Measurements from ENCODE around the gene NAMPT.

The NAMPT gene

GRCh38 chr7:106201164-106201563 lies 83.6 kb downstream of the NAMPT start:
- no peak for TF ChIP-seq EZH2phosphoT487 (IDR thresholded peaks at IDR 0.05; ENCODE audit: borderline replicate concordance)
- TF ChIP-seq, protein P1, sequence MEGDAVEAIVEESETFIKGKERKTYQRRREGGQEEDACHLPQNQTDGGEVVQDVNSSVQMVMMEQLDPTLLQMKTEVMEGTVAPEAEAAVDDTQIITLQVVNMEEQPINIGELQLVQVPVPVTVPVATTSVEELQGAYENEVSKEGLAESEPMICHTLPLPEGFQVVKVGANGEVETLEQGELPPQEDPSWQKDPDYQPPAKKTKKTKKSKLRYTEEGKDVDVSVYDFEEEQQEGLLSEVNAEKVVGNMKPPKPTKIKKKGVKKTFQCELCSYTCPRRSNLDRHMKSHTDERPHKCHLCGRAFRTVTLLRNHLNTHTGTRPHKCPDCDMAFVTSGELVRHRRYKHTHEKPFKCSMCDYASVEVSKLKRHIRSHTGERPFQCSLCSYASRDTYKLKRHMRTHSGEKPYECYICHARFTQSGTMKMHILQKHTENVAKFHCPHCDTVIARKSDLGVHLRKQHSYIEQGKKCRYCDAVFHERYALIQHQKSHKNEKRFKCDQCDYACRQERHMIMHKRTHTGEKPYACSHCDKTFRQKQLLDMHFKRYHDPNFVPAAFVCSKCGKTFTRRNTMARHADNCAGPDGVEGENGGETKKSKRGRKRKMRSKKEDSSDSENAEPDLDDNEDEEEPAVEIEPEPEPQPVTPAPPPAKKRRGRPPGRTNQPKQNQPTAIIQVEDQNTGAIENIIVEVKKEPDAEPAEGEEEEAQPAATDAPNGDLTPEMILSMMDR (conservative IDR thresholded peaks at IDR 0.05; ENCODE audit: low read length): no peak
- H3K4me1 ChIP-seq (ENCODE audit: insufficient read depth, low read length, poor library complexity, severe bottlenecking): no peaks in the 10 kb centered on the region
- no peak overlapping the region for H3K4me2 ChIP-seq (ENCODE audit: low read depth, low read length, poor library complexity, severe bottlenecking)
- H3K79me2 ChIP-seq (ENCODE audit: insufficient read depth, low read length): no peaks in the 10 kb centered on the region
- no peak overlapping the region for H3K9ac ChIP-seq (ENCODE audit: low read depth, low read length, poor library complexity, severe bottlenecking)
- no peak overlapping the region for H2AFZ ChIP-seq (ENCODE audit: low read length)
- no peaks in the 10 kb centered on the region for H3K9me3 ChIP-seq (ENCODE audit: insufficient read depth, low read depth, low read length)
- H3K36me3 ChIP-seq (ENCODE audit: insufficient read depth, low read length): no peaks in the 10 kb centered on the region
- H3F3A ChIP-seq (ENCODE audit: low read depth): no peaks in the 10 kb centered on the region
- H3K27me3 ChIP-seq (ENCODE audit: insufficient read depth, low read length, poor library complexity, severe bottlenecking): no peaks in the 10 kb centered on the region
- no peak overlapping the region for H3K4me3 ChIP-seq (ENCODE audit: low read length, poor library complexity, severe bottlenecking)
- H4K20me1 ChIP-seq (ENCODE audit: insufficient read depth, low read length, poor library complexity, severe bottlenecking): no peaks in the 10 kb centered on the region
- H3K9me2 ChIP-seq (replicated peaks; ENCODE audit: low read depth, low read length): no peaks in the 10 kb centered on the region

DNA sequence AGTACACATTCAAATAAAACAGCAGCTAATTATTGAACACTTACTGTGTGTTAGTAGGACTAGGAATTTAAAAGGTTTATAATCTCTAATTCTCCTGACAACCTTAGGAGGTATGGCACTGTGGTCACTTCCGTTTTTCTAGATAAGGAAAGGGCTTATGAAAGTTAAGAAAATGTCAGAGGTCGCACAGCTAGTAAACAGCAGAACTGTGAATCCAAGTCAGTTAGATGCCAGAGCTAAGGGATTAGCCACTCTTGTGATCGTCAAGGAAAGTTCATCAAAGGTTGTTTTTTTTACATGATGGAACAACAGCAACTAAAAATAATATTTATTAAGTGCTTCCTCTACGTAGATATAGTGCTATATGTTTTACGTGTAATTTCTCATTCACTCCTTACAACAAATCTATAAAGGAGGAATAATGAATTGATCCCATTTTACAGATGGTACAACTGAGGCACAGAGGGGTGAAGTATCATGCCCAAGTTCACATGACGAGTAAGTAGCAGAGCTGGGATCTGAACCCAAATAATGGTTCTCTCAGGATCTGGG lies 84.9 kb downstream of the NAMPT start:
- H3K4me2 ChIP-seq (ENCODE audit: low read depth, low read length, poor library complexity, severe bottlenecking): no peak overlapping the region
- H3F3A ChIP-seq (ENCODE audit: low read depth): no peaks in the 10 kb centered on the region
- no peaks in the 10 kb centered on the region for H3K27me3 ChIP-seq (ENCODE audit: insufficient read depth, low read length, poor library complexity, severe bottlenecking)
- no peak overlapping the region for H3K9ac ChIP-seq (ENCODE audit: low read depth, low read length, poor library complexity, severe bottlenecking)
- no peak overlapping the region for H2AFZ ChIP-seq (ENCODE audit: low read length)
- H3K9me3 ChIP-seq (ENCODE audit: insufficient read depth, low read depth, low read length): no peaks in the 10 kb centered on the region
- TF ChIP-seq, protein P1 (conservative IDR thresholded peaks at IDR 0.05; ENCODE audit: low read length): no peak
- TF ChIP-seq EZH2phosphoT487 (IDR thresholded peaks at IDR 0.05; ENCODE audit: borderline replicate concordance): no peak
- no peaks in the 10 kb centered on the region for H3K4me1 ChIP-seq (ENCODE audit: insufficient read depth, low read length, poor library complexity, severe bottlenecking)
- no peaks in the 10 kb centered on the region for H3K9me2 ChIP-seq (replicated peaks; ENCODE audit: low read depth, low read length)
- H3K4me3 ChIP-seq (ENCODE audit: low read length, poor library complexity, severe bottlenecking): no peak overlapping the region
- H4K20me1 ChIP-seq (ENCODE audit: insufficient read depth, low read length, poor library complexity, severe bottlenecking): no peaks in the 10 kb centered on the region
- no peaks in the 10 kb centered on the region for H3K79me2 ChIP-seq (ENCODE audit: insufficient read depth, low read length)
- H3K36me3 ChIP-seq (ENCODE audit: insufficient read depth, low read length): no peaks in the 10 kb centered on the region

DNA sequence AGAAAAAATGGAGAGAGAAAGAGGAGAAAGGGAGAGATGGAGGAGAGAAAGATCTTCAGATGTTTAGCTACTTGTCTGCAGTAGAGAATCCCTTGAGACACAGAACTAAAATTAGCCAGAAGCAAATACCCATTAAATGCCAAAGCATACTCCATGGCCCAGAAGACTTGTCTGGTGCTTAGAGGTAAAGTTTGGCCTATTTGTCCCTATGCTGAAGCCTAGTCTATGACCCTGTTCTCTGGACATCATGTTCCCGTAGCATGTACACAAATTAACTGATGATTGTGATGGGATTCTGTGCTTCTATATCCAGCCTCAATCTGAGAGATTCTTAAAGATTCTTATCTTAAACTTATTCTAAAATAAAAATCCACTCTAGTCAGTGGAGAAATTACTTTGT lies 85.8 kb downstream of the NAMPT start:
- H4K20me1 ChIP-seq (ENCODE audit: insufficient read depth, low read length, poor library complexity, severe bottlenecking): no peaks in the 10 kb centered on the region
- H3K4me2 ChIP-seq (ENCODE audit: low read depth, low read length, poor library complexity, severe bottlenecking): no peak overlapping the region
- no peaks in the 10 kb centered on the region for H3K9me2 ChIP-seq (replicated peaks; ENCODE audit: low read depth, low read length)
- no peaks in the 10 kb centered on the region for H3K79me2 ChIP-seq (ENCODE audit: insufficient read depth, low read length)
- H3K9me3 ChIP-seq (ENCODE audit: insufficient read depth, low read depth, low read length): no peaks in the 10 kb centered on the region
- H2AFZ ChIP-seq (ENCODE audit: low read length): no peak overlapping the region
- H3K27me3 ChIP-seq (ENCODE audit: insufficient read depth, low read length, poor library complexity, severe bottlenecking): no peaks in the 10 kb centered on the region
- H3F3A ChIP-seq (ENCODE audit: low read depth): no peaks in the 10 kb centered on the region
- no peak overlapping the region for H3K9ac ChIP-seq (ENCODE audit: low read depth, low read length, poor library complexity, severe bottlenecking)
- H3K4me1 ChIP-seq (ENCODE audit: insufficient read depth, low read length, poor library complexity, severe bottlenecking): no peaks in the 10 kb centered on the region
- H3K36me3 ChIP-seq (ENCODE audit: insufficient read depth, low read length): no peaks in the 10 kb centered on the region
- H3K4me3 ChIP-seq (ENCODE audit: low read length, poor library complexity, severe bottlenecking): no peak overlapping the region
- TF ChIP-seq EZH2phosphoT487 (IDR thresholded peaks at IDR 0.05; ENCODE audit: borderline replicate concordance): no peak
- TF ChIP-seq, protein P1 (conservative IDR thresholded peaks at IDR 0.05; ENCODE audit: low read length): no peak
